ENCODE data around the gene PBX4.

The PBX4 gene

GRCh38 chr19:19541616-19542015 is 76.9 kb downstream of the PBX4 start:
- H3K9me2 ChIP-seq (replicated peaks; ENCODE audit: insufficient read depth, low read length), result no peaks in the 10 kb centered on the region
- H3K27me3 ChIP-seq (ENCODE audit: low read length), result no peaks in the 10 kb centered on the region
- no peak overlapping the region for H3K27ac ChIP-seq (ENCODE audit: low read depth, low read length)
- no peak overlapping the region for H3K9ac ChIP-seq (ENCODE audit: low read length)
- no peak overlapping the region for H3K4me3 ChIP-seq (ENCODE audit: insufficient read depth, low read length, poor library complexity, severe bottlenecking)
- H4K20me1 ChIP-seq (ENCODE audit: low read depth, low read length), result no peaks in the 10 kb centered on the region
- no peak overlapping the region for H2AFZ ChIP-seq (ENCODE audit: low read depth, low read length, severe bottlenecking)
- no peaks in the 10 kb centered on the region for H3K36me3 ChIP-seq (ENCODE audit: low read length)
- TF ChIP-seq, protein P1, sequence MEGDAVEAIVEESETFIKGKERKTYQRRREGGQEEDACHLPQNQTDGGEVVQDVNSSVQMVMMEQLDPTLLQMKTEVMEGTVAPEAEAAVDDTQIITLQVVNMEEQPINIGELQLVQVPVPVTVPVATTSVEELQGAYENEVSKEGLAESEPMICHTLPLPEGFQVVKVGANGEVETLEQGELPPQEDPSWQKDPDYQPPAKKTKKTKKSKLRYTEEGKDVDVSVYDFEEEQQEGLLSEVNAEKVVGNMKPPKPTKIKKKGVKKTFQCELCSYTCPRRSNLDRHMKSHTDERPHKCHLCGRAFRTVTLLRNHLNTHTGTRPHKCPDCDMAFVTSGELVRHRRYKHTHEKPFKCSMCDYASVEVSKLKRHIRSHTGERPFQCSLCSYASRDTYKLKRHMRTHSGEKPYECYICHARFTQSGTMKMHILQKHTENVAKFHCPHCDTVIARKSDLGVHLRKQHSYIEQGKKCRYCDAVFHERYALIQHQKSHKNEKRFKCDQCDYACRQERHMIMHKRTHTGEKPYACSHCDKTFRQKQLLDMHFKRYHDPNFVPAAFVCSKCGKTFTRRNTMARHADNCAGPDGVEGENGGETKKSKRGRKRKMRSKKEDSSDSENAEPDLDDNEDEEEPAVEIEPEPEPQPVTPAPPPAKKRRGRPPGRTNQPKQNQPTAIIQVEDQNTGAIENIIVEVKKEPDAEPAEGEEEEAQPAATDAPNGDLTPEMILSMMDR (IDR thresholded peaks at IDR 0.05; ENCODE audit: insufficient read depth, low read length, poor library complexity, severe bottlenecking), result no peak
- TF ChIP-seq EZH2phosphoT487 (conservative IDR thresholded peaks at IDR 0.05; ENCODE audit: low read length), result no peak
- H3K79me2 ChIP-seq (ENCODE audit: insufficient read depth, low read length), result no peaks in the 10 kb centered on the region
- H3K4me2 ChIP-seq (ENCODE audit: low read depth, low read length, poor library complexity, severe bottlenecking), result no peak overlapping the region
- no peaks in the 10 kb centered on the region for H3F3A ChIP-seq (ENCODE audit: insufficient read depth)
- H3K9me3 ChIP-seq (ENCODE audit: insufficient read depth, low read length), result no peaks in the 10 kb centered on the region

GRCh38 chr19:19540715-19541515 is 77.6 kb downstream of the PBX4 start:
- Histone ChIP-seq H3K27ac (ENCODE audit: low read depth, low read length) (no peak overlapping the region), H3K9me2 (replicated peaks; ENCODE audit: insufficient read depth, low read length) (no peaks in the 10 kb centered on the region), H3K27me3 (ENCODE audit: low read length) (no peaks in the 10 kb centered on the region), H4K20me1 (ENCODE audit: low read depth, low read length) (no peaks in the 10 kb centered on the region), H3K9me3 (ENCODE audit: insufficient read depth, low read length) (no peaks in the 10 kb centered on the region), H2AFZ (ENCODE audit: low read depth, low read length, severe bottlenecking) (no peak overlapping the region), H3K4me3 (ENCODE audit: insufficient read depth, low read length, poor library complexity, severe bottlenecking) (no peak overlapping the region), H3K79me2 (ENCODE audit: insufficient read depth, low read length) (no peaks in the 10 kb centered on the region), H3K9ac (ENCODE audit: low read length) (no peak overlapping the region), H3K36me3 (ENCODE audit: low read length) (no peaks in the 10 kb centered on the region), H3F3A (ENCODE audit: insufficient read depth) (no peaks in the 10 kb centered on the region), H3K4me2 (ENCODE audit: low read depth, low read length, poor library complexity, severe bottlenecking) (no peak overlapping the region)
- TF ChIP-seq, protein P1 (IDR thresholded peaks at IDR 0.05; ENCODE audit: insufficient read depth, low read length, poor library complexity, severe bottlenecking), result no peak
- no peak for TF ChIP-seq EZH2phosphoT487 (conservative IDR thresholded peaks at IDR 0.05; ENCODE audit: low read length)

- no peak overlapping the region for H3K4me2 ChIP-seq (ENCODE audit: low read depth, low read length, poor library complexity, severe bottlenecking)
Observed at GRCh38 chr19:19540064-19540714, 78.3 kb downstream of the PBX4 start.

More at GRCh38 chr19:19540064-19540714, 78.3 kb downstream of the PBX4 start:
- Histone ChIP-seq H3K36me3 (ENCODE audit: low read length) (no peaks in the 10 kb centered on the region), H4K20me1 (ENCODE audit: low read depth, low read length) (no peaks in the 10 kb centered on the region), H3F3A (ENCODE audit: insufficient read depth) (no peaks in the 10 kb centered on the region), H3K79me2 (ENCODE audit: insufficient read depth, low read length) (no peaks in the 10 kb centered on the region), H3K9ac (ENCODE audit: low read length) (no peak overlapping the region), H3K9me2 (replicated peaks; ENCODE audit: insufficient read depth, low read length) (no peaks in the 10 kb centered on the region), H3K9me3 (ENCODE audit: insufficient read depth, low read length) (no peaks in the 10 kb centered on the region), H2AFZ (ENCODE audit: low read depth, low read length, severe bottlenecking) (no peak overlapping the region), H3K27ac (ENCODE audit: low read depth, low read length) (no peak overlapping the region), H3K27me3 (ENCODE audit: low read length) (no peaks in the 10 kb centered on the region), H3K4me3 (ENCODE audit: insufficient read depth, low read length, poor library complexity, severe bottlenecking) (no peak overlapping the region)
- TF ChIP-seq, protein P1 (IDR thresholded peaks at IDR 0.05; ENCODE audit: insufficient read depth, low read length, poor library complexity, severe bottlenecking), result no peak
- no peak for TF ChIP-seq EZH2phosphoT487 (conservative IDR thresholded peaks at IDR 0.05; ENCODE audit: low read length)
